HG03460 (cell line): ENCODE data around the gene FGF9.

Experiments
- ATAC-seq: cut with Tn5 transposase; IDR thresholded peaks from one replicate; pipeline ENCODE4 v1.9.1; 2021; ENCODE audit not compliant: unreplicated experiment

FGF9 gene

DNA sequence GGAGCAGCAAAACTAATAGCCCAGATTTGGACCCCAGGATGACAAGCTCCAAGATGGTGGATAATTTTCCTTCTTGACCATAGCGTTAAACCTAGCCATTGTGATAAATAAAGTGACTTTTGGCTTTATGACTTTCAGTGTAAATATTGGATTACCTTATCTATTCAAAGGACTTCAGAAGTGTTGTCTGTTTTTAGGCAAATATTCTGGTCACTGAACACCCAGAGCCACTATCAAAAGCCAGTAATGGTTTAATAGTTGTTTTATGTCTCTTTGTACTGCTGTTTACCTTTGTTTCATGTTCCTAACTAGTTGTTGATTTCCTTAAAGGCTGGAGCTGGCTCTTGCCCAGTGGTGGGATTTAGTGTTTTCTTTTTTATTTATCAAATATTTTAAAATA lies 81.6 kb downstream of the FGF9 start:
- ATAC-seq = no peak

DNA sequence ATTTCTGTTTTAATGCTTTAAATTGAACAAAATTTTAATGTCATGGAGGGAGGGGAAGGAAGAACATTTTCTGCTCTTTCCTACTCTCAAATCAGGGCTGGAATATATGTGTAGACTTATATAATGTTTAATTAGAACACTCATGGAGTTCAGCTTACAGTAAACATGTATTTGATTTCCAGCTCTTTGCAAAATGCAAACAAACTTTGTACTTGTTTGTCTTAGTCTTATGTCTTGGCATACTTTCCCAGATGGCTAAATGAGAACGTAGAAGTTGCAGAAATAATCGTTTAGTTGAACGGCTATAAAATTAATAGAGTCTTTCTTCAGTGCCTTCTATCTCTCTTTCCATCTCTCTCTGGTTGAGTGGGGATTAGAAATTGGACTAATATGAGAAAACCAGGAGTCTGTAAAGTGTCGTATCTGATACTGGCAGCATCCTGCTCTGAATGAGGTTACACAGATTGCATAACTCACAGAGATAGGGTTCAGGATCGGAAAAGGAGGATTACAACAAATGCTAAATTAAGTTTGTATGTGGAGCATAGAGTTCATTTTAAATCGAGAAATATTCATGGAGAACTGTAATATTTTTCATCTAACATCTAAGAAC lies 82.3 kb downstream of the FGF9 start:
- ATAC-seq = no peak
